Measurements from ENCODE around the gene PDE8A.

The PDE8A gene

DNA sequence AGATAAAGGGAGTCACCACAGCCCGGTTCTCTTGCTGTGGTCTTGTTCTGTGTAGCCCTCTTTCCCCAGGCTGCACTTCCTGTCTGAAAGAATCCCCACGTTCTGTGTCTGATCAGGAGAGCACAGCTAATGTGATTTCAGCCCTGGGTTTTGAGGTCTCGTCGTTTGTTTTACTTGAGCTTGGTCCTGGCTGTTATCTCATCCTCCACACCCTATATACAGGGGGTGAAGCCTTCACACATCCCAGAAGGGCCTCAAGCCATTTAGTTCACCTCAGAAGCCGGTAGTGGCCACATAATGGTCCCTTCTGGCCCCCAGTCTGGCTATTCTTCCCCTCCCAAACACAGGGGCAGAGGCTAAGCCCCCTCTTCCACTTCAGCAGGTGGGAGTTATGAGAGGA, 115.6 kb downstream of the PDE8A start:
- peaks cover 20% of the 10 kb centered on the region for H3K36me3 Mint-ChIP-seq (ENCODE audit: low read depth)
- H3K4me3 Mint-ChIP-seq: no peak overlapping the region
- no peak for TF ChIP-seq CTCF (IDR thresholded peaks at IDR 0.05; ENCODE audit: unreplicated experiment in 3 of 3)
- H3K27ac Mint-ChIP-seq: no peak overlapping the region
- no peaks in the 10 kb centered on the region for H3K4me1 Mint-ChIP-seq
- no peaks in the 10 kb centered on the region for H3K27me3 Mint-ChIP-seq (ENCODE audit: low read depth)
- H3K9me3 Mint-ChIP-seq: no peaks in the 10 kb centered on the region

DNA sequence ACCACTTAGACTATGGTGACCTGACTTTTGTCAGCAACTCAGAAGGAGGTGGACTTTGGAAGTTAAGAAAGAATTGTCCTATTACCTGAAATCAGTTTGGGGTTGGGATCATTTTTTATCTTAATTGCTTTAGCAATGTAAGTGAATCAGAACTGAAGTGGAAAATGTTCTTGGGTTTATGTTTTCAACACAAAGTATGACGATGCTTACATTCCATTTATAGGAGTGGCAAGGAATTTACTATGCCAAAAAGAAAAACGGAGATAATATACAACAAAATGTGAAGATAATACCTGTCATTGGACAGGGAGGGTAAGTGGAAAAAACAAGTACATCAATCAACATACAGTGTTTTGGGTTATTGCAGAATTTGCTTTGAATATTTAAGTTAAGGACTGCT, 116.1 kb downstream of the PDE8A start:
- H3K4me3 Mint-ChIP-seq: no peak overlapping the region
- TF ChIP-seq CTCF (IDR thresholded peaks at IDR 0.05; ENCODE audit: unreplicated experiment in 3 of 3): no peak

GRCh38 chr15:85099195-85099803, 117.6 kb downstream of the PDE8A start:
- Mint-ChIP-seq H3K27me3 (ENCODE audit: low read depth) (no peaks in the 10 kb centered on the region), H3K4me3 (no peak overlapping the region), H3K4me1 (no peaks in the 10 kb centered on the region), H3K9me3 (no peaks in the 10 kb centered on the region), H3K27ac (no peak overlapping the region), H3K36me3 (ENCODE audit: low read depth) (peaks cover 8% of the 10 kb centered on the region)
- TF ChIP-seq CTCF (IDR thresholded peaks at IDR 0.05; ENCODE audit: unreplicated experiment in 3 of 3): no peak

More for the DNA sequence above, 116.1 kb downstream of the PDE8A start:
- Mint-ChIP-seq H3K36me3 (ENCODE audit: low read depth) (peaks cover 18% of the 10 kb centered on the region), H3K4me1 (no peaks in the 10 kb centered on the region), H3K27ac (no peak overlapping the region), H3K9me3 (no peaks in the 10 kb centered on the region), H3K27me3 (ENCODE audit: low read depth) (no peaks in the 10 kb centered on the region)

DNA sequence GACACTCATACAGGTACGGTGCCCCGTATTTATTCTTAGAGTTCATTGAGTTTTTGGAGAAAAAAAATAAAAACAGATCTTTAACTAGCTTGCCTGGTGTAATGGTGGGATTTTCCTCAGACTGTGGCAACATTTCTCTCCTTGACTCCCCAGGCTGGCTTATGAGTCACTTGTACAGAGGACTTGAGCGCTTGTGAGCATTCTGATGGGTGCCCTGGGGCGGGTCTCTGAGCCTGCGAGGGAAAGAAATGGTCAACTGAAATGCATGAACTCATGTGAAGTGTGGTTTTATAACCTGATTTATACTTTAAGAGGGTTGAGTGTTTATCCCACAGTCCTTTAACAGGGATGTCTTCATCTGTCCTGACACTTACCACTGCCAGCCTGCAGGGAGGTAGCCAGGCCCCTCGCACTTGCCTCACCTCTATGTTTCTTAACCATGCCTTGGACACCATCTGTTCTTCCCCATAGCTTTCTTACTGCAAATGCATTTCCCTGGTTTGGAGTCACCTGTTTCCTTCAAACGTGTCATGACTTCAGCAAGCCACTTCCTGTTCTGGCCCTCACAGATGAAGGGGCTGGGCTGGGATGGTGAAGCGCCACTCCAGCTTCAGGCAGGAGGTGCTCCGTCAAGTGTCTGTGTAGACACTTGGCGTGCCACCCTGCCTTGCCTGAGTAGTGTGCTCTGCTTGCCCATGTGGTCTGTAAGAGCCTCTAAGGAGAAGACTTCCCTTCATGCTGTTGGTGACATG, 118.7 kb downstream of the PDE8A start:
- H3K9me3 Mint-ChIP-seq: no peaks in the 10 kb centered on the region
- no peaks in the 10 kb centered on the region for H3K27me3 Mint-ChIP-seq (ENCODE audit: low read depth)
- H3K36me3 Mint-ChIP-seq (ENCODE audit: low read depth): peaks cover 3% of the 10 kb centered on the region
- H3K4me3 Mint-ChIP-seq: no peak overlapping the region
- no peak for TF ChIP-seq CTCF (IDR thresholded peaks at IDR 0.05; ENCODE audit: unreplicated experiment in 3 of 3)
- H3K27ac Mint-ChIP-seq: no peak overlapping the region
- H3K4me1 Mint-ChIP-seq: no peaks in the 10 kb centered on the region

- Mint-ChIP-seq H3K9me3 (no peaks in the 10 kb centered on the region), H3K27ac (no peak overlapping the region), H3K27me3 (ENCODE audit: low read depth) (no peaks in the 10 kb centered on the region), H3K4me1 (no peaks in the 10 kb centered on the region), H3K36me3 (ENCODE audit: low read depth) (peaks cover 6% of the 10 kb centered on the region), H3K4me3 (no peak overlapping the region)
- no peak for TF ChIP-seq CTCF (IDR thresholded peaks at IDR 0.05; ENCODE audit: unreplicated experiment in 3 of 3)
Observed at GRCh38 chr15:85104584-85104983, 122.9 kb downstream of the PDE8A start.

- Mint-ChIP-seq H3K4me3 (no peak overlapping the region), H3K27me3 (ENCODE audit: low read depth) (no peaks in the 10 kb centered on the region), H3K36me3 (ENCODE audit: low read depth) (peaks cover 11% of the 10 kb centered on the region), H3K27ac (no peak overlapping the region), H3K9me3 (no peaks in the 10 kb centered on the region), H3K4me1 (no peaks in the 10 kb centered on the region)
- TF ChIP-seq CTCF (IDR thresholded peaks at IDR 0.05; ENCODE audit: unreplicated experiment in 3 of 3): no peak
Observed at GRCh38 chr15:85108136-85108535, 126.5 kb downstream of the PDE8A start.
